Right lobe of liver (tissue), 4 donors: ENCODE data around the gene TK2.

Experiments used
- POLR2A ChIP-seq: fragments of 450-650 bp; IDR thresholded peaks from one replicate; pipeline ENCODE4 v1.6.1; 2017; ENCODE audit warnings: antibody characterized with exemption, mild to moderate bottlenecking
- TF ChIP-seq, protein P1 (sequence below), 4 donors: fragments of 200-600 bp in 3 of 4; fragments of 450-650 bp in 1 of 4; IDR thresholded peaks; one replicate each; pipeline versions ENCODE4 v1.5.1 to v1.8.0; 2016 to 2022; ENCODE audit warnings: antibody characterized with exemption in 4 of 4, mild to moderate bottlenecking in 2 of 4
- donor health status: DM: no; HTN: no; CAD: no.
- donor health status: DM: no; HTN: no; CAD: no.
- donor health status: DM: no; HTN: yes; CAD: no.

DNA sequence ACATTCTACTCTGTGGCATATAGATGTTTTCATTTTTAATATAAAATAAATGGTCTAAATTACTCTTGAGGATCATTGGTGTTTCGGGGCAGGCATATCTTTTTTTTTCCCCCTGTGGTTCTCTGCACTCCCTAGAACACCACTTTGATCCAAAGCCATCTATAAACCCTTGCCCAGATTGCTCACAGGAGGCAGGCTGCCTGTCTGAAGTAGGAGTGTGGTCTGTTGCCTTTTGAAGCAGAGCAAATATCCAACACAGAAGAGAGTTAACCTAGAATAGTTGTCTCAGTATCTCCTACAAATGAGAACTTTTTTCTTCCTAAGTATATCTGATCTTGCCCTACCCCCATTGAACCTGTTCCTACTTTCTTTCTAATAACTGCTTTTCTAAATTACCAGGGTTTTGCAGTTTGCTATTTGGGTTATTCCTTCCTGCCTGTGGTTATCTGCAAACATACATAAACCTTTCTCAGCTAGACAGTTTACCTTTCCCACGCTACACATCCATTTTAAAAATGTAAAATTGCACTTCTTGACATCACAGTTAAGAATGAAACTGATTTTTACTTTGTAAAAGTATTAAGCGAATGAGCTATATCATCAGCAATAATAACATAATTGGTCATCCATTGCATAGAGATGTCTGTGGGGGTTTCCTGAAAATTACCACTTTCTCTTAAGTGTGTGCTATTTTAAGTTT lies 11.6 kb upstream of the TK2 start:
- TF ChIP-seq, protein P1, sequence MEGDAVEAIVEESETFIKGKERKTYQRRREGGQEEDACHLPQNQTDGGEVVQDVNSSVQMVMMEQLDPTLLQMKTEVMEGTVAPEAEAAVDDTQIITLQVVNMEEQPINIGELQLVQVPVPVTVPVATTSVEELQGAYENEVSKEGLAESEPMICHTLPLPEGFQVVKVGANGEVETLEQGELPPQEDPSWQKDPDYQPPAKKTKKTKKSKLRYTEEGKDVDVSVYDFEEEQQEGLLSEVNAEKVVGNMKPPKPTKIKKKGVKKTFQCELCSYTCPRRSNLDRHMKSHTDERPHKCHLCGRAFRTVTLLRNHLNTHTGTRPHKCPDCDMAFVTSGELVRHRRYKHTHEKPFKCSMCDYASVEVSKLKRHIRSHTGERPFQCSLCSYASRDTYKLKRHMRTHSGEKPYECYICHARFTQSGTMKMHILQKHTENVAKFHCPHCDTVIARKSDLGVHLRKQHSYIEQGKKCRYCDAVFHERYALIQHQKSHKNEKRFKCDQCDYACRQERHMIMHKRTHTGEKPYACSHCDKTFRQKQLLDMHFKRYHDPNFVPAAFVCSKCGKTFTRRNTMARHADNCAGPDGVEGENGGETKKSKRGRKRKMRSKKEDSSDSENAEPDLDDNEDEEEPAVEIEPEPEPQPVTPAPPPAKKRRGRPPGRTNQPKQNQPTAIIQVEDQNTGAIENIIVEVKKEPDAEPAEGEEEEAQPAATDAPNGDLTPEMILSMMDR (IDR thresholded peaks at IDR 0.05): no peak
- no peak for TF ChIP-seq POLR2A
